SU-DHL-6 (cell line): Measurements from ENCODE around the gene PPTC7.

ENCODE experiments used
- H2AFZ ChIP-seq: fragments of 200-600 bp; sonication (generic); 2 replicates; pipeline ENCODE4 v1.6.1; 2014; ENCODE audit warnings: low read depth, mild to moderate bottlenecking, moderate library complexity, mixed read lengths, antibody characterized with exemption, low read length; ENCODE audit not compliant: severe bottlenecking
- H3F3A ChIP-seq: fragments of 200-600 bp; shearing (Covaris generic); 2 replicates; pipeline ENCODE4 v1.6.0; 2016; ENCODE audit warnings: antibody characterized with exemption, mild to moderate bottlenecking; ENCODE audit not compliant: insufficient read depth
- H3K27ac ChIP-seq: fragments of 200-600 bp; sonication (generic); 2 replicates; pipeline ENCODE4 v1.5.1; 2016; ENCODE audit warnings: low read depth, mild to moderate bottlenecking, low read length, moderate library complexity, mixed read lengths
- H3K27me3 ChIP-seq: fragments of 200-600 bp; sonication (generic), shearing (Covaris generic); 2 replicates; pipeline ENCODE4 v1.6.0; 2014; ENCODE audit warnings: mild to moderate bottlenecking, low read length
- H3K36me3 ChIP-seq: fragments of 200-600 bp; sonication (generic); 2 replicates; pipeline ENCODE4 v1.6.1; 2014; ENCODE audit warnings: mild to moderate bottlenecking, low read length, mixed read lengths
- H3K4me2 ChIP-seq: fragments of 300-600, 200-600 bp; shearing (Covaris generic), sonication (generic); 2 replicates; pipeline ENCODE4 v1.6.0; 2014; ENCODE audit warnings: low read length, low read depth, mild to moderate bottlenecking; ENCODE audit not compliant: poor library complexity, severe bottlenecking
- H3K4me3 ChIP-seq: fragments of 200-600 bp; sonication (generic); 2 replicates; pipeline ENCODE4 v1.5.1; 2014; ENCODE audit warnings: antibody characterized with exemption, low read length, mild to moderate bottlenecking, mixed read lengths; ENCODE audit not compliant: insufficient read depth, poor library complexity, severe bottlenecking
- H3K79me2 ChIP-seq: fragments of 200-600 bp; sonication (generic); 2 replicates; pipeline ENCODE4 v1.6.1; 2014; ENCODE audit warnings: mild to moderate bottlenecking, low read length, moderate library complexity; ENCODE audit not compliant: insufficient read depth
- H3K9ac ChIP-seq: fragments of 200-600 bp; sonication (generic); 2 replicates; pipeline ENCODE4 v1.7.0; 2014; ENCODE audit warnings: mild to moderate bottlenecking, low read length
- H3K9me2 ChIP-seq: fragments of 200-600 bp; sonication (generic); replicated peaks from 2 replicates; pipeline ENCODE4 v1.6.1; 2014; ENCODE audit warnings: low read length; ENCODE audit not compliant: insufficient read depth
- H3K9me3 ChIP-seq: fragments of 200-600 bp; sonication (generic); 2 replicates; pipeline ENCODE4 v1.6.1; 2014; ENCODE audit warnings: low read length, mixed read lengths; ENCODE audit not compliant: insufficient read depth
- H4K20me1 ChIP-seq: fragments of 200-600 bp; sonication (generic); 2 replicates; pipeline ENCODE4 v1.6.1; 2014; ENCODE audit warnings: low read depth, mild to moderate bottlenecking, antibody characterized with exemption, low read length, moderate library complexity, mixed read lengths
- EZH2phosphoT487 ChIP-seq: fragments of 200-600 bp; sonication (generic), shearing (Covaris generic); conservative IDR thresholded peaks from 2 replicates; pipeline ENCODE4 v1.6.1; 2018; ENCODE audit warnings: mild to moderate bottlenecking, antibody characterized with exemption, low read length, moderate library complexity, mixed read lengths
- TF ChIP-seq, protein P1 (sequence below): fragments of 200-600 bp; sonication (generic); IDR thresholded peaks from one replicate; pipeline ENCODE4 v1.5.1; 2017; ENCODE audit warnings: antibody characterized with exemption, mild to moderate bottlenecking, low read length, moderate library complexity; ENCODE audit not compliant: insufficient read depth, poor library complexity, severe bottlenecking

The PPTC7 gene

GRCh38 chr12:110514363-110514762 lies 68.8 kb downstream of the PPTC7 start:
- Histone ChIP-seq H2AFZ (no peak overlapping the region), H3F3A (no peaks in the 10 kb centered on the region), H3K27ac (no peak overlapping the region), H3K9me3 (no peaks in the 10 kb centered on the region), H3K79me2 (no peaks in the 10 kb centered on the region), H4K20me1 (no peaks in the 10 kb centered on the region), H3K4me3 (no peak overlapping the region), H3K9me2 (no peaks in the 10 kb centered on the region), H3K27me3 (no peaks in the 10 kb centered on the region), H3K4me2 (no peak overlapping the region), H3K36me3 (no peaks in the 10 kb centered on the region), H3K9ac (no peak overlapping the region)
- TF ChIP-seq, protein P1, sequence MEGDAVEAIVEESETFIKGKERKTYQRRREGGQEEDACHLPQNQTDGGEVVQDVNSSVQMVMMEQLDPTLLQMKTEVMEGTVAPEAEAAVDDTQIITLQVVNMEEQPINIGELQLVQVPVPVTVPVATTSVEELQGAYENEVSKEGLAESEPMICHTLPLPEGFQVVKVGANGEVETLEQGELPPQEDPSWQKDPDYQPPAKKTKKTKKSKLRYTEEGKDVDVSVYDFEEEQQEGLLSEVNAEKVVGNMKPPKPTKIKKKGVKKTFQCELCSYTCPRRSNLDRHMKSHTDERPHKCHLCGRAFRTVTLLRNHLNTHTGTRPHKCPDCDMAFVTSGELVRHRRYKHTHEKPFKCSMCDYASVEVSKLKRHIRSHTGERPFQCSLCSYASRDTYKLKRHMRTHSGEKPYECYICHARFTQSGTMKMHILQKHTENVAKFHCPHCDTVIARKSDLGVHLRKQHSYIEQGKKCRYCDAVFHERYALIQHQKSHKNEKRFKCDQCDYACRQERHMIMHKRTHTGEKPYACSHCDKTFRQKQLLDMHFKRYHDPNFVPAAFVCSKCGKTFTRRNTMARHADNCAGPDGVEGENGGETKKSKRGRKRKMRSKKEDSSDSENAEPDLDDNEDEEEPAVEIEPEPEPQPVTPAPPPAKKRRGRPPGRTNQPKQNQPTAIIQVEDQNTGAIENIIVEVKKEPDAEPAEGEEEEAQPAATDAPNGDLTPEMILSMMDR = no peak
- no peak for TF ChIP-seq EZH2phosphoT487

DNA sequence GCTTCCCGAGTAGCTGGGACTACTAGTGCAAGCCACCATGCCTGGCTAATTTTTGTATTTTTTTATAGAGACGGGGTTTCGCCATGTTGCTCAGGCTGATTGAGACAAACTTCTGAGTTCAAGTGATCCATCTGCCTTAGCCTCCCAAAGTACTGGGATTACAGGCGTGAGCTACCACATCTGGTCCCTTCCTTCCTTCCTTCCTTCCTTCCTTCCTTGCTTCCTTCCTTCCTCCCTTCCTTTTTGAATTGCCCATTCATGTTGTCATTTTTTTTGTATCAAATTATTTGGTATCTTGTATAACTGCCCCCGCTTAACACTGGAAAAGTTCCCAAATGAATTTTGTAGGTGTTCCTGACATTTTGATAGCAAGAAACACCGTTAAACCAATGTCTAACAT lies 69.3 kb downstream of the PPTC7 start:
- Histone ChIP-seq H3K27me3 (no peaks in the 10 kb centered on the region), H3K36me3 (no peaks in the 10 kb centered on the region), H3F3A (no peaks in the 10 kb centered on the region), H3K9ac (no peak overlapping the region), H3K9me3 (no peaks in the 10 kb centered on the region), H3K4me3 (no peak overlapping the region), H3K9me2 (no peaks in the 10 kb centered on the region), H3K27ac (no peak overlapping the region), H2AFZ (no peak overlapping the region), H3K79me2 (no peaks in the 10 kb centered on the region), H4K20me1 (no peaks in the 10 kb centered on the region), H3K4me2 (no peak overlapping the region)
- no peak for TF ChIP-seq EZH2phosphoT487
- TF ChIP-seq, protein P1 = no peak

GRCh38 chr12:110508071-110508586 lies 75.0 kb downstream of the PPTC7 start:
- TF ChIP-seq, protein P1 = no peak
- no peak for TF ChIP-seq EZH2phosphoT487
- Histone ChIP-seq H2AFZ (no peak overlapping the region), H3K36me3 (no peaks in the 10 kb centered on the region), H3K27me3 (no peaks in the 10 kb centered on the region), H3K9me2 (no peaks in the 10 kb centered on the region), H4K20me1 (no peaks in the 10 kb centered on the region), H3K9ac (no peak overlapping the region), H3F3A (peaks cover 8% of the 10 kb centered on the region), H3K27ac (no peak overlapping the region), H3K79me2 (no peaks in the 10 kb centered on the region), H3K4me2 (no peak overlapping the region), H3K9me3 (no peaks in the 10 kb centered on the region), H3K4me3 (no peak overlapping the region)

- no peak overlapping the region for H2AFZ ChIP-seq
- no peak overlapping the region for H3K4me2 ChIP-seq
- H4K20me1 ChIP-seq = no peaks in the 10 kb centered on the region
- no peak overlapping the region for H3K9ac ChIP-seq
- H3K27me3 ChIP-seq = no peaks in the 10 kb centered on the region
- no peak overlapping the region for H3K4me3 ChIP-seq
- H3K9me2 ChIP-seq = no peaks in the 10 kb centered on the region
- H3K79me2 ChIP-seq = peaks cover 13% of the 10 kb centered on the region
- no peaks in the 10 kb centered on the region for H3K36me3 ChIP-seq
- H3F3A ChIP-seq = peaks cover 15% of the 10 kb centered on the region
- H3K9me3 ChIP-seq = no peaks in the 10 kb centered on the region
- H3K27ac ChIP-seq = no peak overlapping the region
- no peak for TF ChIP-seq EZH2phosphoT487
- TF ChIP-seq, protein P1 = no peak
These were observed 77.8 kb downstream of the PPTC7 start for GRCh38 chr12:110505332-110505731.
